ENCODE results near the gene MEI1. TPM values are rescaled to one million over a fixed set of nuclear protein-coding genes. Genes with fewer than 3 reads are reported as not detected.

Gene MEI1
- total RNA-seq, 1 donor from 2014 or later: not detected

GRCh38 chr22:41793871-41794270 is 94.6 kb downstream of the MEI1 start:
- no peaks in the 10 kb centered on the region for H3K36me3 Mint-ChIP-seq (ENCODE audit: unreplicated experiment)
- no peak overlapping the region for H3K27ac Mint-ChIP-seq (ENCODE audit: unreplicated experiment)
- no peaks in the 10 kb centered on the region for H3K9me3 Mint-ChIP-seq (ENCODE audit: unreplicated experiment)
- H3K4me1 Mint-ChIP-seq (ENCODE audit: unreplicated experiment): no peaks in the 10 kb centered on the region
- TF ChIP-seq CTCF (IDR thresholded peaks at IDR 0.05): no peak
- DNase-seq (ENCODE audit: extremely low spot score, unreplicated experiment): no peak
- H3K4me3 Mint-ChIP-seq (ENCODE audit: unreplicated experiment): no peak overlapping the region
- peaks cover 3% of the 10 kb centered on the region for H3K27me3 Mint-ChIP-seq (ENCODE audit: unreplicated experiment)

GRCh38 chr22:41798736-41799135 is 99.4 kb downstream of the MEI1 start:
- peaks cover 20% of the 10 kb centered on the region for H3K4me1 Mint-ChIP-seq (ENCODE audit: unreplicated experiment)
- no peaks in the 10 kb centered on the region for H3K36me3 Mint-ChIP-seq (ENCODE audit: unreplicated experiment)
- H3K9me3 Mint-ChIP-seq (ENCODE audit: unreplicated experiment): no peaks in the 10 kb centered on the region
- H3K27me3 Mint-ChIP-seq (ENCODE audit: unreplicated experiment): no peaks in the 10 kb centered on the region
- no peak overlapping the region for H3K4me3 Mint-ChIP-seq (ENCODE audit: unreplicated experiment)
- no peak overlapping the region for H3K27ac Mint-ChIP-seq (ENCODE audit: unreplicated experiment)
- DNase-seq (ENCODE audit: extremely low spot score, unreplicated experiment): no peak
- no peak for TF ChIP-seq CTCF (IDR thresholded peaks at IDR 0.05)

- H3K4me1 Mint-ChIP-seq (ENCODE audit: unreplicated experiment): peaks cover 20% of the 10 kb centered on the region
- H3K4me3 Mint-ChIP-seq (ENCODE audit: unreplicated experiment): peak overlapping the region; percentile 99
- no peak for TF ChIP-seq CTCF (IDR thresholded peaks at IDR 0.05)
- no peaks in the 10 kb centered on the region for H3K36me3 Mint-ChIP-seq (ENCODE audit: unreplicated experiment)
- H3K27me3 Mint-ChIP-seq (ENCODE audit: unreplicated experiment): no peaks in the 10 kb centered on the region
- DNase-seq (ENCODE audit: extremely low spot score, unreplicated experiment): no peak
- no peaks in the 10 kb centered on the region for H3K9me3 Mint-ChIP-seq (ENCODE audit: unreplicated experiment)
- peak overlapping the region; percentile 95 for H3K27ac Mint-ChIP-seq (ENCODE audit: unreplicated experiment)
These were observed 100.4 kb downstream of the MEI1 start for GRCh38 chr22:41799486-41800347.

GRCh38 chr22:41800348-41801146 is 101.2 kb downstream of the MEI1 start, which contains the start of gene CCDC134:
Gene CCDC134, plus strand, starts transcription at chr22:41800679. Its CDS starts 8,212 bp downstream, at chr22:41808891.
- Mint-ChIP-seq H3K27ac (ENCODE audit: unreplicated experiment) (peak within 1 kb of the TSS; percentile 95), H3K27me3 (ENCODE audit: unreplicated experiment) (no peaks in the 10 kb centered on the region), H3K4me3 (ENCODE audit: unreplicated experiment) (peak within 1 kb of the TSS; percentile 99), H3K4me1 (ENCODE audit: unreplicated experiment) (peaks cover 20% of the 10 kb centered on the region), H3K36me3 (ENCODE audit: unreplicated experiment) (no peaks in the 10 kb centered on the region), H3K9me3 (ENCODE audit: unreplicated experiment) (no peaks in the 10 kb centered on the region)
- no peak for TF ChIP-seq CTCF (IDR thresholded peaks at IDR 0.05)
- DNase-seq (ENCODE audit: extremely low spot score, unreplicated experiment): peak; percentile 97

Data from osteocyte (in vitro differentiated cells).